ENCODE measurements around the gene CDH1.
"Not testable (repeated sequence)": the region's sequence is repeated elsewhere in the genome, so short reads cannot be mapped to it uniquely, and the experiment has no call there.

The CDH1 gene

DNA sequence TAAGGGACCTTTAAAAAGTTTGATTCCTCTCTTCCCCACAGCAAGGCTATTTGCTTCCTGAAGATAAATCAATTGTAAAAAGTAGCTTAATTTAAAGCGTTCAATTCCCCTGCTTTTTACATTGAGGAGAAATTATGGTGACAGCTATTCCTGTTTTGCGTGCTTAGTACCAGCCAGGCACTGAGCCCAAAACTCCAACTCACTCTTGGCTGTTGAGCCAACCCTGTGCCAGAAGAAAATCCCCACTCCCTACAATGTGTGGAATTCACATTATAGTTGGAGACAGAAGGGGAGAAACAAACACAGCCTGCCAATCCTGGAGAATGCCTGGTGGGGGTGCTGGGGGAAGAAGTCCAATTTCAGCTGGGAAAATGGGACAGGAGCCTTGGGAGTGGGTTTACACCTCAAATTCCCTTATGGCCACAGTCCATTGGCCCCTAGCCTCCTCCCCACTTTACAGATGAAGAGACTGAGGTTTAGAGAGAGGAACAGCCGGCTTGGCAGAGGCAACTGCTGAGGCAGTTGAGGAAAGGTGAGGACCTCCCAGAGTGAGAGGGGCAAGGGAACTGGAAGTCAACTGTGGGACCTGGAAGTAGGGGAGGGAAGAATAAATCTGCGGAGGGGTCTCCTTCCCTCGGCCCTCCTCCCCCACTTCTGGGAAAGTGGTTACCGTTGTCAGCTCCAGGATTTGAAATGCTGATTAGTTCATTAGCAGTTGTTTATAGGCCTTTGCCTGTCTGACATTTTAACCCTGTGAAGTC is 26.1 kb downstream of the CDH1 start:
- no peak for DNase-seq
- ATAC-seq = no peak

DNA sequence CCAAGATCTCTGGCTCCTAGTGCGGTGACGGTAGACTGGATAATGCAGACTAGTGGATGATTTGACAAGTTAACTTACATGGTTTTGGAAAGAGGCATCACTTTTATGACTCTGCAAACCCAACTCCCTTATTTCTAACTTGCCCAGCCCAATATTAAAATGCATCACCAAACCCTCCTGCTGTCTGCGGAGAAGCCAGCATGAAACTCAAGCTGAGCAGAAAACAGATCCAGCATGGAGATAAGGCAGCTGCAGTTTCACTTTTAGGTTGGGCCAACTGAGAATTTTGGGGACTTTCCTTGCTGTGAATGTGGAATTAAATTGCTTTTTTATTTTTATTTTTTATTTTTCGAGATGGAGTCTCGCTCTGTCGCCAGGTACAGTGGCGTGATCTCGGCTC is 27.8 kb downstream of the CDH1 start:
- ATAC-seq (peak; percentile 32), DNase-seq (no peak)

DNA sequence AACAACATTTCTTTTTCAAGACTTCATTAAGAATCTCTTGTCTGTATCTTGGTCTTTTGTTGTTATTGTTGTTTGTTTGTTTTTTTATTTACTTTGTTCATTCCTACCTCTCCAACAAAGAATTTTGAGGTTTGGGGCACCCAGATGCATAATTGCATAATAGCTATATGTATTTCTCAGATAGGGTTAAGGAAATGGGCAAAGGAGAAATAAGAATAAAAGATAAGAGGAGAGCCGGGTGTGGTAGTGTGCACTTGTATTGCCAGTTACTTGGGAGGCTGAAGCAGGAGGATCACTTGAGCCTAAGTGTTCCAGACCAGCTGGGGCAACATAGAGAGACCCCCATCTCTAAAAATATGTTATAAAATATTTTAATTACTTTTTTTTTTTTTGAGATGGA is 30.5 kb downstream of the CDH1 start:
- ATAC-seq = no peak
- no peak for DNase-seq

DNA sequence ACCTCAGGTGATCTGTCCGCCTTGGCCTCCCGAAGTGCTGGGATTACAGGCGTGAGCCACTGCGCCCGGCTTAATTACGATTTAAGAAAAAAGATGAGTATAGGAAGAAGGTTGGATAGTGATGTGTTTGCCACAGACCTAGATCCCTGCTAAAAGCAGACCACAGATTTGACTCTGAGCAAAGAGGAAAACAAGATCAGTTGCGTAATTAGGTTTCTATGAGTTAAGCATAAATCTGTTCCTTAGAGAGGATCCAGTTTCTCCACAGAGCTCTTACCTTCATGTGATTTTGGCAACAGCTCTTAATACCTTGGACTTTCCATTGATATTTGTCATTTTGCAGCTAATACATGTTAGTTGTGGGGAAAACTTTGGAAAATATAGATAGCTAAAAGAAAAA is 31.1 kb downstream of the CDH1 start:
- DNase-seq = no peak
- no peak for ATAC-seq

DNA sequence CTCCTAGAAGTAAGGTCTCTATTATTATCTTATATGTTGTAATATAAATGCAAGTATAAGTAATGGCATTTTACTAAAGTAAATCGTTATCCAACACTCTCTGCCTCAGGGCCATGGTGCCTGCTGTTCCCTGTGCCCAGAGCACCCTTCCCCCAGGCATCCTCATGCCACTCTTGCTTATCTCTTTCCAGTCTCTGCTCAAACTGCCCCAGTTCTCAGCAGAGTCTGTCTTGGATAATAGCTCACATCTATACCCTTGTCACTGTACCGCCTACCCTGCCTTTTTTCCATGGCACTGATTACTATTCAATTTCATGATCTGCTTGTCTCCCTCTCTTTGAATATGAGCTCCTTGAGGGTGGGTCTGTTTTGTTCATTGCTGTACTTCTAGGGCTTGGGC is 31.7 kb downstream of the CDH1 start:
- ATAC-seq (no peak), DNase-seq (no peak)

DNA sequence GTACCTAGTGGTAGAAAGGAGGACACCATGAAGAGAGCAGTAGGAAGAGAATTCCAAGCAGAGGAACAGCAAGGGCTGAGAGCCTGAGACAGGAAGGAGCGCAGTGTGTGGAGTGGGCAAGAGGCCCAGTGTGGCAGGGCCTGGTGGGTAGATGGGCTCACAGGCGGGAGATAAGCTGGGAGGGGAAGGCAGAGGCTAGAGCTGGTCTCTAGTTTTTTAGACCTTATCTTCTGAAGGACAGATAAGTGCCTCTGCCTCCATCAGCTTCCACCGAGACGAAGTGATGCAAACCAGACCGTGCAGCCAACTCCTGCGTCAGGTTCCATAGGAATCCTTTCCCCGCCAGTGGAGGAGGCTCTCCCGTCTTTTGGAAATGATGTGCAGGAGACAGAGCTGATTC is 33.6 kb downstream of the CDH1 start:
- no peak for DNase-seq
- ATAC-seq = no peak

DNA sequence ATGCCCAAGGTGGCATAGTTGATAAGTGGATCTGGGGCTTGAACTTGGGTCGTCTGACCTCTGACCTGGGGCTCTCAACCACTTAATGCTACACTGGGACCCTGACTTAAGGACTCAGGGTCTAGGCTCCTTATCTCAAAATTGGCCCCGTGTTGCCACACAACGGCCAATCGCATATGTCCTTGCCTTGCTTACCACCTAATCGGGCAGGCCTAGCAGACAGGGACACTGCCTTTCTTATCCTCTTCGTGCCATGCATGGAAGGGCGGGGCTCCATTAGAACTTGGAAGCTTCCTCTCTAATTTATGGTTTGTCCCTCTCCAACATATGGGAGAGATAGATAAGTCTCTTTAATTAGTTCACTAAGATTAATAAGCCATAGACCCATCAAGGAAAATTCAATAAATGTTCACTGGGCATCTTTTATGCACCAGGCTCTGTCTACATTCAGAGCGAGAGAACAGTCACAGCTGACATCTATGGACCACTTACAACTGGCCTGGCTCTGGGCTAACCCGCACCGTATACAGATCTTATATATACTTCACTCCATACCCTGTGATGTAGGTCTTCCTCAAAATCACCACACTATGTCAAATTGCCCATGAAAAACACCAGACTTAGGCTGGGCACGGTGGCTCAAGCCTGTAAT is 35.1 kb downstream of the CDH1 start:
- ATAC-seq (no peak), DNase-seq (no peak)

DNA sequence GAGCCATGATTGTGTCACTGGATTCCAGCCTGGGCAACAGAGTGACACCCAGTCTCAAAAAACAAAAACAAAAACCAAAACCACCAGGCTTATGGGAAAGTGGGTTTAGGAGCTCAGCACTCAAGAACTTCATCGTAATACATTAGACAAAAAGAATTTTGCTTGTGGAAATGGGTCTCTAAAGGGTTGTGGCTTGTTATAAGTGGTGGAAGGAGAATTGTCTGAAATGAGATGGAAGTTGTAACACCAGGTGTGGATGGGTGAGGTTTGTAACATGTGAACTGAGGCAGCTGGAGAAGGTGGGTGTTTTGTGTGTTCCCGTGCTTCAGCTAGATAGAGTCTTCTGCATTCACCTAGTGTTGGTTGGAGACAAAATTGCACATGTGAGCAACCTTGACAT is 35.8 kb downstream of the CDH1 start:
- ATAC-seq = no peak
- DNase-seq = no peak

DNA sequence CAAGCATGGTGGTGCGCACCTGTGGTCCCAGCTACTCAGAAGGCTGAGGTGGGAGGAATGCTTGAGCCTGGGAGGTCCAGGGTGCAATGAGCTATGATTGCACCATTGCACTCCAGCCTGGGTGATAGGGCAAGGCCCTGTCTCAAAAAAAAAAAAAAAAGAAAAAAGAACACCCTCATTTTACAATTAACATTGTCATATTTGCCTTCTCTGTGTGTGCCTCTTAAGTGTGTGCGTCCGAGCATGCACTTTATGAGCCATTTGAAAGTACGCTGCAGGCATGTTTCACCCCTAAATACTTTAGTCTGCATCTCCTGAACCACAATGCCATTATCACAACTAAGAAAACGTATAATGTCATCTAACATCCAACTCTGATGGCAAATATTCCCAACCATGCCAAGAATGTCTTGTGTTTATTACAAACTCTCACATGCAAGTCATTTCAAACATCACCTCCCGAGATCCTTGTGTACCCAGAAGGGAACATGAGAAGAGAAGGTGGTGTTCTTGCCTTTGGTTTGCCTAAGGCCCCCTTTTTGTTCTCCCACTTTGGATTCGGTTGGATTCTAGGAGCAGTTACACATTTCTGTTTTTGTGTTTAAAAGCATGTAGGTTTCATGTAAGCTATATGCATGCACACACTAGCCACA is 38.0 kb downstream of the CDH1 start:
- no peak for DNase-seq
- ATAC-seq = no peak

DNA sequence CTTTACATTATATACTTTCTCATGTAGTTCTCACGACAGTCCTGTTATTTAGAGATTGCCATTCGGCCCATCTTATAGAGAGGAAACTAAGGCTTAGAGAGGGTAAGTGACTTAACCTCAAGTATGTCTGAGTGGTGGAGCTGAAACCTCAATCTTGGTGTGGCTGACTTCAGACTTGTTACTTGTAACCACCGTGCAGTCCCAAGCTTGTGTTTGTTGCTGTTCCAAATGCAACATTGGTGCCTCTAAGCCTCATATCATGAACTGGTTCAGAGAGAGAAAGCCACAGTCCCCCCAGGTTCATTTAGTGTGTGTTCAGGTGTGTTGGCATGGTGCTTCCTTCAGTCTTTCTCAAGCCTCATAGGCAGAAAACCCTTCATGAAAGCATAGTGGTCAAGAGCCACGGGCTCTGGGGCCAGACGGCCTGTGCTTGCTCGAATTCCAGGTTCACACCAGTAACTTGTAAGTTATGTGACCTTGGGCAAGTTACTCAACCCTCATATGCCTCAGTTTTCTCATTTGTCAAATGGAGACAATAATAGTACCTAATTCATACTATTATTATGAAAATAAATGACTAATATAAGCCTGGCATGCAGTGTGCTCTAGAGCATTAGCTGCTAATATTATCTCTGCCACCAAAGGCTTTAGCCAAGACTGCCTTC is 39.9 kb downstream of the CDH1 start:
- ATAC-seq = peak; percentile 88
- no peak for DNase-seq

DNA sequence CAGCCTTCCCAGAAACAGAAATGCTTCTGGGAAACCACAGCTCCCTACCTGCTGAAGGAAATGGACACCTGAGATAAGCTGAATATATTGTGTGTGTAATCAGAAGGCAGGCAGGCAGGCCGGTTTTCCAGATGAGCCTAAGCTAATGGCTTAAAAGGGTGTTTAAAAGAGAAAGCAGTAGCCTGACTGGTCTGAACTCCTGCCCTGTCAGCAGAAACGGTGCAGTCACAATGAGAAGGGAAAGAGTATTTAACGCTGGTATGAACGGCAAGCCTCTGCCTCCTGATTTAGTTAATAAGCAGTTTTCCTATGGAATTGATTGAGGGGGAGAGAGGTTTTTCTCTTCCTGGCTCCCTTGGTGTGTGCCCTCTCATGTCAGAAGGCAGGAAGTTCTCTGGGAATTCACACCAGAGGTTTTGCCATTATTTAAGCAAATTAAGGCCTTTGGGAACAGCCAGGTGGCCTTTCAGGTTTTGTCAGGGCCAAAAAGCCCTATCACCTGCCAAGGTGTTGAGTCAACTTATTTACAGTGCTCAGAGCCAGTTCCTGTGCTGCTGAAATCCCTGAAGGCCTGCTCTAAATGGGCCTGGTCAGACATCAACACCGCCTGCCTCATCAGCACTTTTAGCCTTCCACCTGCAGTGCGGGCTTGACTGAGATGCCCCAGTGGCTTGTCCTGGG is 41.6 kb downstream of the CDH1 start:
- no peak for ATAC-seq
- no peak for DNase-seq

DNA sequence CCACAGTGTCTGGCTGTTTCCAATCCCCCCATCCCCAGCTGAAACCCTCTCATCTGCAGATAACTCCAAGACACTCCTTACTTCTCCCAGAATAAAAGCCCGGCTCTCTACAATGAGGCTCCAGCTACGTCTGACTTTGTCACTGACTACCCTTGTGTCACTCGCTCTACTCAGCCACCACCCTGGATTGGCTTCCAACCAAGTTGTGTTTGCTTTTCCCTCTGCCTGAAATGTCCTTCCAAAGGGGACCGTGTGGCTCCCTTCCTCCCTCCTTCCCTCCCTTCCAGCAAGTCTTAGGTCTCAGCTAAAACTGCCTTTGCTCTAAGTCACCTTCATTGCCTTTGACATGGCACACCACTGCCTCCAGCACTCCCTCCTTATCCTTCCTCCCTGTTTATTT is 42.8 kb downstream of the CDH1 start:
- no peak for ATAC-seq
- DNase-seq = no peak

DNA sequence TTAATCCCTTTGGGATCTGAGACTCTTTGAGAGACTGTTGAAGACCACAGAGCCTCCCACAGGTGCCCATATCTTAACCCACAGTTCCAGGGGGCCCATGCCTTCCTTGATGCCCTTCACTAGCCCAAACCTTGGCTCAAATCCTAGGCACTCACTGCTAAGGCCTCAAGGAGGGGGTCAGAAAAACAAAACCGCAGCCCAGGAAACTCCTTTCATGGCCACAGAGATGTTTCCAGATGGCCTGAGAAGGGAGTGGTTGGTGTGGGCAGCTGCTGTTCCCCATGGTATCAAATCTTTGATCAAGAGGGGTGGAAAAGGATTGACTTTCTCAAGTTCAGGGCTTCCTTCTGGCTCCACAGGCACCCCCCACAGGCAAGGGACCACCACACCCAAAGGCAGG is 44.7 kb downstream of the CDH1 start:
- DNase-seq (no peak), ATAC-seq (no peak)

DNA sequence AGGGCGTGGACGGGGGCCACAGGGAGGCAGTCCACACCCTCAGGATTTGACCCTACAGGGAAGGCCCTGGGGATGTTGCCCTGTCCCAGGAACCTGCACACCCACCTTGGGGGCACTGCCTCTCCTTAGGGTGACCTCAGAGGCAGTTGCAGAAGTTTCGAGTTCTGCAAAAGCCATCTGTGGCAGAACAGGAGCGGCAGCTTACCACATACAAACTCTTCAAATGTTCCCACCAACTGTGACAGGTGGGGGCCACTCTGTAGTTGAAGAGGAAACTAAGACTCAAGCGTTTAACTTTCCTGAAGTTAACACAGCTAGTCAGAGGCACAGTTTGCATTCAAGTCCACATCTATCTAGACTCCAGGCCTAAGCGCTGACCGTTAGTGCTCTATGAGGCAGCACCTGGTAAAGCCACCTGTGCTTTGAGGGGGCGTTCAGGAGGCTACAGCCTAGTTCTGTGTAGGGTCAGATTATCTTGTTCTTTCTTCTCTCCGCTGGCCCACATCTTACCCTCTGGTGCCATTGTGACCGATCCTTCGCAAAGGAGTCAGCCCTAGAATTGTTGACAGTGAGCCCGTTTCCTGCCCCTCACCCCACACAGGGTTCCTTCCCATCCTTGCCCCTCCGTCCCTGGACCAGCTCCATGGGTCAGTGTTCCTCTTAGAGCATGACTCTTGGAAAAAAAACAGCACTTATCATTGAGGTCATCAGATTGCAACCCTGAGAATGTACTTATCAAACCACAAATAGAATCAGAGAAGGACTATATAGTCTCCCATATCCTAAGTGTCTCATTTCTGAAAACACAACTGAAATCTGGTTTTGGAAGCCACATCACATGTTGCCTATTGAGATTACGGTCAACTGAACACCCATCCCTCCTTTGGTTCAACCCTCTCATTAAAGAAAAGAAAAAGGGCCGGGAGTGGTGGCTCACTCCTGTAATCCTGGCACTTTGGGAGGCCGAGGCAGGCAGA is 45.4 kb downstream of the CDH1 start:
- DNase-seq = peak; percentile 15
- peak; percentile 75 for ATAC-seq

DNA sequence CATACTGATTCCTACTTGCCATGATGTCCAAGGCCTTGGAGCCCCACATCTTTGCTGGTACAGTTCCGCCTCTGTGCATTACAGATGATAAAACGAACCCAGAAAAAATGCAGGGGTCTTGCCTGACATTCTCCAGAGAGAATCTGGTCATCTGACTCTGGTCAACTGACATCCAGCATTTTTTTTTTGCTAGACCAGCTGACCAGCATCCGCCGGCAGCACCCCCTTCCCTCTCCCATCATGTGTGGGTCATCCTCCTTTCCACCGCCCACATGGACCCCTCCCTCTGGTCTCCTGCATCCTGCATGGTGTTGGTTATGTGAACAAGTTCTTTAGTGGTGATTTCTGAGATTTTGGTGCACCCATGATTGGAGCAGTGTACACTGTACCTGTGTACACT is 47.1 kb downstream of the CDH1 start:
- DNase-seq = no peak
- no peak for ATAC-seq

DNA sequence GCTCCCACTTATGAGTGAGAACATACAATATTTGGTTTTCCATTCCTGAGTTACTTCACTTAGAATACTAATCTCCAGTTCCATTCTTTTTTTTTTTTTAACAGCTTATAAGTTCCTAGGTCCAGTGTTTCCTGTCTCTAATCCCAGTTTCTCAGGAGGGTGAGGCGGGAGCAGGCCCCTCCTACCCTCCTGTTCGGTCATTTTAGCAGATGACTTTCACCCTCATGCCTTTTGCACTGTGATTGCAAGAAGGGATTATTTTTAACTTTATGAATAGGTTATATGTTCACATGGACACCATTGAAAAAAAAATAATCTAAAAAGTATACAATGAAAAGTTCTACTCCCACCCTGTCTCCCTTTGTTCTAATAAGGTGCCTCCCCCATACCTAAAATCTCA is 47.6 kb downstream of the CDH1 start:
- DNase-seq = no peak
- no peak for ATAC-seq

DNA sequence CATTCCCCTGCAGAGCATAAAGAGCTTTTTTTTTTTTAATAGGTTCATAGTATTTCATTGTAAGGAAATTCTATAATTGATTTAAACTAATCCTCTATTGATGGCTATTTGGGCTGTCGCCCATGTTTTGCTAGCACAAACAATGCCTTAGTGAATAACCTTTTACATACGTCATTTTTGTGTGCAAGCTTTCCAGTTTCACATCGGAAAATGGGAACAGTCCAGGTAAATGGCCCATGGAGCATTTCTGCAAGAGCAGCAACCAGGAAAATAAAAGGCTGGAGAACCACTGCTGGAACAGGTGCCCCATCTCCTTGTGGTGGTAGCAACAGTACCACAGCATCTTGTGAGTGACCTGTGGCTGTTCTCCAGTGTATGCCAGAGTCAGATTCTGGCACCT is 48.6 kb downstream of the CDH1 start:
- DNase-seq (no peak), ATAC-seq (no peak)

DNA sequence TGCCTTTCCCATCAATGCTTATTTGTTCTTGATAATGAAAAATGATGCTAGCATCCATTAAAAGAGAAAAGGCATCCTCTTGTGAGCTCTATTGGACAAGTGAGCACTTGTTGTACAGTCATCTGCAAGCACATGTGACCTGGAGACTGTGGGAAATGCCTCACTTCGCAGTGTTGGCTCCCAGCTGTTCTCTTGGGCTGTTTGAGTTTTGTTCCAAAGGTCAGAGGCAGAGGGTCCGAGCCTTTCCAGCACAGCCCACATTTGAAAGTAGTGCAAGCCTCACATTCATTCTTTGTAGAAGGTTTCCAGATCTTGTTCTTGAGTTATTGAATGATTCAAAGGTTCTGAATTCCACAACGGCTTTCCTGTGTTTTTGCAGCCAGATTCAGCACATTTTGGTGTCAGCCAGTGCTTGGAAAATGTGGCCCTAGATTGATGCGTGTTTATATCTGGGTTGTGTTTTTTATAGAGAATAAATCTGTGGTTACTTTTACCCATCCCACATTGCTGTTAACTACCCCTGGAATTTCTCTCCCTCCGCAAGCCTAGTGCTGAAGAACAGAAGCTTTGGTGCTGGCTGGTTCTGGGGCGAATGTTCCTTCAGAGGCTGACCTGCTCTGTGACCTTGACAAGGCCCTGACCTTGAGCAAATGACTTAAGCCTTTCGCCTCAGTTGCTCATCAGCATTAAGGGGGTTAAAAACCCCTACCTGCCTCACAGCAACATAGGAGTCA is 49.8 kb downstream of the CDH1 start:
- DNase-seq (no peak), ATAC-seq (no peak)

DNA sequence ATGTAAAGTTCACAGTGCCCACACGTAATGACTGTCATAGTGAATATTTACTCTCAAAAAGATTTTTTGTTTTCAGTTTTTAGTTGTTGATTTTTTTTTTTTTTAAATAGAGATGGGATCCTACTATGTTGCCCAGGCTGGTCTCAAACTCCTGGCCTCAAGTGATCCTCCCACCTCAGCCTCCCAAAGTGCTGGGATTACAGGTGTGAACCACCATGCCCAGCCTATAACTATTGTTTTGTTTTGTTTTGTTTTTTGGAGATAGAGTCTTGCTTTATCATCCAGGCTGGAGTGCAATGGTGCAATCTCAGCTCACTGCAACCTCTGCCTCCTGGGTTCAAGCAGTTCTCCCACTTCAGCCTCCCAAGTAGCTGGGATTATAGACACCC is 50.3 kb downstream of the CDH1 start:
- not testable (repeated sequence) for ATAC-seq, DNase-seq

DNA sequence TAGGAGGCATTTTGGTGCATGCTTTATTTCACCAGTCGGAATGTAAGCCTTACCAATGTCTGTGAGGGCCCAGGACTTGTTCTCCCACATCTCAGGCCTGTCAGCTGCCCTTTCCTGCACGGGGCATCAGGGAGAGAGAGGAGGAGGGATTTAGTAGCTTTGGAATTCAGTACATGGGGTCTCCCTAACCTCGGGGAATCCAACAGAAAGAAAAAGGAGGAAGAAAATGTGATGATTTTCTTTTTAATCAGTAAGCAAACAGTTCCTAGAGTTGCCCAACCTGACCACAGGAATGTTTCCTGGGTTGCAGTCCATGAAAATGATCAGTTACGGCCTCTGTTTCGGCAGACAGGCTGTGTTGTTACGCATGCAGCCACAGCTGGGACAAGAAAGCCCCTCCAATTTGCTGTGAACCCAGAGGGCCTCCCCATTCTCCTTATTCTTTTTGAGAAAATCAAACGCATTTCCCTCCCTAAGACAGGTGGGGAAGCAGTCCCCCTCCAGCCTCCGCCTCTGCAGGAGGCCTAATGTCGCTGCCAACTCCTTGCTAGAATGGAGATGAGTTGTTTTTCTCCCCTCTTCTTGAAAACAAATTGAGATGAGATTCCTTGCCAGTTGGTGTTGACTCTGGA is 53.2 kb downstream of the CDH1 start:
- DNase-seq (no peak), ATAC-seq (no peak)

Data from stimulated activated naive CD8-positive, alpha-beta T cell treated with anti-CD3 and anti-CD28 coated beads, Interleukin-15, Interleukin-2, amounts not matched to agents 100 U/mL and 50 U/mL, for 24 hours (primary cell).